Transverse colon (tissue), 4 donors: ENCODE results near the gene C4BPB. TPM values are rescaled to one million over a fixed set of nuclear protein-coding genes. Genes with fewer than 3 reads are reported as not detected.

Experiments
- DNase-seq: peaks from one replicate; pipeline ENCODE4 v3.0.0-alpha.2; 2019
- H3K27ac ChIP-seq, 4 donors: fragments of 200-600 bp; sonication (generic); 2 replicates each; pipeline ENCODE4 v1.5.1; 2016 to 2018; ENCODE audit warnings: inconsistent platforms in 4 of 4
- H3K27me3 ChIP-seq: fragments of 200-600 bp; sonication (generic); 2 replicates; pipeline ENCODE4 v1.5.1; 2017; ENCODE audit warnings: inconsistent platforms
- H3K36me3 ChIP-seq, 4 donors: fragments of 200-600 bp; sonication (generic); 2 replicates each; pipeline ENCODE4 v1.5.1; 2017 to 2019; ENCODE audit warnings: inconsistent platforms in 4 of 4
- H3K4me1 ChIP-seq, 4 donors: fragments of 200-600 bp; sonication (generic); 2 replicates each; pipeline ENCODE4 v1.5.1; 2017 to 2020; ENCODE audit warnings: inconsistent platforms in 4 of 4
- H3K4me3 ChIP-seq, 4 donors: fragments of 200-600 bp; sonication (generic); 1 replicate in 1 of 4; 2 replicates in 3 of 4; pipeline versions ENCODE4 v1.5.1 to v1.6.1; 2017 to 2019; ENCODE audit warnings: inconsistent platforms in 4 of 4
- H3K9me3 ChIP-seq, 2 donors: fragments of 200-600 bp; sonication (generic); 2 replicates each; pipeline ENCODE4 v1.5.1; 2017 to 2019; ENCODE audit warnings: inconsistent platforms in 2 of 2
- EP300 ChIP-seq: sonication (generic); formaldehyde crosslinking; IDR thresholded peaks from one replicate; pipeline ENCODE4 v1.6.1; 2017; ENCODE audit warnings: antibody characterized with exemption, low read depth
- POLR2A ChIP-seq: fragments of 450-650 bp; IDR thresholded peaks from one replicate; pipeline ENCODE4 v1.6.1; 2016; ENCODE audit warnings: antibody characterized with exemption, mild to moderate bottlenecking, moderate library complexity
- POLR2AphosphoS5 ChIP-seq, 3 donors: sonication (generic); formaldehyde crosslinking; IDR thresholded peaks; one replicate each; pipeline ENCODE4 v1.6.1; 2016; ENCODE audit warnings: antibody characterized with exemption in 3 of 3
- WGBS, 2 donors: methylation state at CpG; one replicate each; pipeline ENCODE4 v1.1.5; 2018; ENCODE audit warnings: low coverage in 1 of 2; 5-methylcytosine and 5-hydroxymethylcytosine counted together
- in situ Hi-C, 4 donors: fragments of 200-750 bp; cut with MboI; loops; one replicate each; pipeline versions ENCODE4 v1.15.0 to v1.15.1; 2017; ENCODE audit warnings: low sequenced_read_pairs in 3 of 4, low pct_ligation_motif_present in 1 of 4, low pct_unique_long_range_greater_than_20kb in 1 of 4
- intact Hi-C: fragments of 100-400 bp; cut with DNase I; formaldehyde crosslinking; loops from one replicate; pipeline ENCODE4 v1.15.1; 2023; ENCODE audit warnings: low total_unique reads
- total RNA-seq, 4 donors: library from RNA; depleted of rRNA; stranded (reverse); fragments of >200 nt; gene quantifications; one replicate each; pipeline ENCODE4 v1.1.0, GENCODE V29; 2016
- TF ChIP-seq, protein P1 (sequence below), 5 experiments: fragments of 200-600 bp in 3 of 5; fragments of 450-650 bp in 2 of 5; sonication (generic) in 3 of 5; IDR thresholded peaks; 1 replicate in 2 of 5; 2 replicates in 3 of 5; pipeline ENCODE4 v1.5.1; 2016 to 2017; ENCODE audit warnings: antibody characterized with exemption in 5 of 5, inconsistent platforms in 3 of 5, mild to moderate bottlenecking in 2 of 5, moderate library complexity in 1 of 5

C4BPB gene
- total RNA-seq, 4 donors from 2014 or later: 3.7 to 16.8 (median 9.8) TPM; not detected in 1

DNA sequence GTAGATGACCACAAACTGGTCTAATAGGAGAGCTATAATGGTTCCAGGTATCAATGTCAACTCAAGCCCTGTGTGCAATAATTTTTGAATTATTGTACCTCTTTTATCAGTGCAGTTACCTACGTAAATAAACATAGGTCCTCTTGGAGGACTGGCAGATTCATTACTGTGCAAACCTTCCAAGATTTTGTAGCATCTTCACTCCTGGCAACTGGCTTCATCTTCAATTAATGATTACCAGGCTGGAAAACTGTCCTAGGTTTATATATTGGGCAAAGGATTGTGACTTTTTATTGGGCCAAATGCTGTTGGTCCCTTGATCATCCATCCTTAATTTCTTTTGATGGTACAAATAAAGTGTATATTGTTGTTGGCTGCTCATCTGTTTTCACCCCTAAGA, 51.0 kb downstream of the C4BPB start:
- WGBS, 2 donors: 80 to 89% methylated on average over 1 of the region's 1 CpG
- no peaks in the 10 kb centered on the region for H3K4me1 ChIP-seq
- no peak for DNase-seq
- TF ChIP-seq EP300 (no peak), POLR2A (no peak), POLR2AphosphoS5 (IDR thresholded peaks at IDR 0.05) (no peak)
- TF ChIP-seq, protein P1, sequence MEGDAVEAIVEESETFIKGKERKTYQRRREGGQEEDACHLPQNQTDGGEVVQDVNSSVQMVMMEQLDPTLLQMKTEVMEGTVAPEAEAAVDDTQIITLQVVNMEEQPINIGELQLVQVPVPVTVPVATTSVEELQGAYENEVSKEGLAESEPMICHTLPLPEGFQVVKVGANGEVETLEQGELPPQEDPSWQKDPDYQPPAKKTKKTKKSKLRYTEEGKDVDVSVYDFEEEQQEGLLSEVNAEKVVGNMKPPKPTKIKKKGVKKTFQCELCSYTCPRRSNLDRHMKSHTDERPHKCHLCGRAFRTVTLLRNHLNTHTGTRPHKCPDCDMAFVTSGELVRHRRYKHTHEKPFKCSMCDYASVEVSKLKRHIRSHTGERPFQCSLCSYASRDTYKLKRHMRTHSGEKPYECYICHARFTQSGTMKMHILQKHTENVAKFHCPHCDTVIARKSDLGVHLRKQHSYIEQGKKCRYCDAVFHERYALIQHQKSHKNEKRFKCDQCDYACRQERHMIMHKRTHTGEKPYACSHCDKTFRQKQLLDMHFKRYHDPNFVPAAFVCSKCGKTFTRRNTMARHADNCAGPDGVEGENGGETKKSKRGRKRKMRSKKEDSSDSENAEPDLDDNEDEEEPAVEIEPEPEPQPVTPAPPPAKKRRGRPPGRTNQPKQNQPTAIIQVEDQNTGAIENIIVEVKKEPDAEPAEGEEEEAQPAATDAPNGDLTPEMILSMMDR (IDR thresholded peaks at IDR 0.05): no peak
- no peak overlapping the region for H3K4me3 ChIP-seq
- H3K9me3 ChIP-seq: no peaks in the 10 kb centered on the region
- H3K36me3 ChIP-seq: no peaks in the 10 kb centered on the region
- intact Hi-C loops: no loop called here
- H3K27me3 ChIP-seq: no peaks in the 10 kb centered on the region
- in situ Hi-C loops: no loop called here
- H3K27ac ChIP-seq: no peak overlapping the region

GRCh38 chr1:207140536-207140935, 51.9 kb downstream of the C4BPB start:
- TF ChIP-seq, protein P1 (IDR thresholded peaks at IDR 0.05): no peak
- TF ChIP-seq EP300 (no peak), POLR2A (no peak), POLR2AphosphoS5 (IDR thresholded peaks at IDR 0.05) (no peak)
- intact Hi-C loops: no loop called here

DNA sequence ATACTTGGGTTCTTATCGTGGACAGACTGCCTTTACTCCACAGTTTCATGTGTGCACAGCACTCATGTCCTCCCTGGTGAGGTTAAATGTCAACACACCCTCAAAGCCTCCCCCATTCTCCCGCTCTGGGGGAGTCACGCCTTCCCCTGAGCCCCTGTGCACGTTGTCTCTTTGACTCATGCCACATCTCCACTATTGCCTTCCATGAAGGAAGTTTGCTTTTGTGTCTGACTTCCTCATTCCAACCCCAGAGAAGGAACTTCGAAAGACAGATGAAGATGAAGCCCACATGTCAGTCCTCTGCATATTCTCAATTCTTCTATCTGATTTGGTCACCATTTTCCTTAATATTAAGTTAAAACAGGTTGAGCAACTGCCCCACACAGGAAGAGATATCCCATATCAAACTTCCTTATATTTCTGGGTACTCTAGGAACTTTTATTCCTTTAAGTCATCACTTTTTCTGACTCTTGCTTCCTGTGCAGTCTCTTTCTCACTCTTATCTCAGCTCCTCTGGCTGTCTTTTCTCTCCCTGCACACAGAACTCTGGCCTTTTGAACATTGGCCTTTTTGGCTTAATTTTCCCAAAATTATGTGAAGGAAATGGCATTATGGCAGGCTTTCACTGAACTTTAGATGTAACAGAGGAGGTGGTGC, 56.9 kb downstream of the C4BPB start:
- Histone ChIP-seq H3K36me3 (no peaks in the 10 kb centered on the region), H3K9me3 (no peaks in the 10 kb centered on the region), H3K4me3 (no peak overlapping the region), H3K4me1 (no peaks in the 10 kb centered on the region), H3K27ac (no peak overlapping the region), H3K27me3 (no peaks in the 10 kb centered on the region)
- TF ChIP-seq POLR2AphosphoS5 (IDR thresholded peaks at IDR 0.05) (no peak), POLR2A (no peak), EP300 (no peak)
- TF ChIP-seq, protein P1 (IDR thresholded peaks at IDR 0.05): no peak
- intact Hi-C loops: no loop called here
- 55 to 63% methylated on average over 2 to 5 of the region's 5 CpGs for WGBS, 2 donors
- no peak for DNase-seq
- in situ Hi-C loops: no loop called here

More at GRCh38 chr1:207140536-207140935, 51.9 kb downstream of the C4BPB start:
- Histone ChIP-seq H3K4me3 (no peak overlapping the region), H3K4me1 (no peaks in the 10 kb centered on the region), H3K27ac (no peak overlapping the region), H3K9me3 (no peaks in the 10 kb centered on the region), H3K36me3 (no peaks in the 10 kb centered on the region), H3K27me3 (no peaks in the 10 kb centered on the region)
- in situ Hi-C loops: no loop called here
- no peak for DNase-seq
- 67 to 76% methylated on average over 1 of the region's 1 CpG for WGBS, 2 donors

Other genes with a start within 250 kb of the C4BPB start
- gene IL20, start 223.2 kb upstream of the C4BPB start, total RNA-seq: not detected
- gene IL24, start 191.4 kb upstream of the C4BPB start, total RNA-seq: not detected
- 10 to 100 TPM in 2 of 4 donors, 1 to 10 TPM in 1, under 1 TPM in 1; 1.00 to 51.6 (median 15.9) TPM for gene FCMR, start 166.9 kb upstream of the C4BPB start, total RNA-seq
- over 10,000 TPM in 1 of 4 donors, 1,000 to 10,000 TPM in 3; 3,370 to 10,796 (median 6,659) TPM for gene PIGR, start 142.4 kb upstream of the C4BPB start, total RNA-seq
- gene FCAMR, start 118.4 kb upstream of the C4BPB start, total RNA-seq: 1 to 10 TPM in 1 of 4 donors, under 1 TPM in 2, not detected in 1; 0.37 to 2.4 (median 0.64) TPM
- 10 to 100 TPM; 25.7 to 41.2 (median 29.2) TPM for gene C1orf116, start 56.1 kb upstream of the C4BPB start, total RNA-seq
- 10 to 100 TPM in 2 of 4 donors, 1 to 10 TPM in 2; 9.0 to 17.5 (median 12.0) TPM for gene YOD1, start 37.7 kb upstream of the C4BPB start, total RNA-seq
- gene PFKFB2, start 35.6 kb upstream of the C4BPB start, total RNA-seq: 100 to 1,000 TPM in 1 of 4 donors, 10 to 100 TPM in 3; 84.2 to 155 (median 91.1) TPM
- gene C4BPA, start 15.4 kb downstream of the C4BPB start, total RNA-seq: 1 to 10 TPM in 3 of 4 donors, not detected in 1; 2.2 to 4.4 (median 2.5) TPM
- gene CD55, start 232.8 kb downstream of the C4BPB start, total RNA-seq: 10 to 100 TPM in 3 of 4 donors, 1 to 10 TPM in 1; 8.0 to 75.4 (median 40.1) TPM